GM21619 (cell line): Measurements from ENCODE around the gene KRT7.

Experiments
- ATAC-seq: cut with Tn5 transposase; IDR thresholded peaks from one replicate; pipeline ENCODE4 v1.9.1; 2021; ENCODE audit not compliant: unreplicated experiment

KRT7 gene

DNA sequence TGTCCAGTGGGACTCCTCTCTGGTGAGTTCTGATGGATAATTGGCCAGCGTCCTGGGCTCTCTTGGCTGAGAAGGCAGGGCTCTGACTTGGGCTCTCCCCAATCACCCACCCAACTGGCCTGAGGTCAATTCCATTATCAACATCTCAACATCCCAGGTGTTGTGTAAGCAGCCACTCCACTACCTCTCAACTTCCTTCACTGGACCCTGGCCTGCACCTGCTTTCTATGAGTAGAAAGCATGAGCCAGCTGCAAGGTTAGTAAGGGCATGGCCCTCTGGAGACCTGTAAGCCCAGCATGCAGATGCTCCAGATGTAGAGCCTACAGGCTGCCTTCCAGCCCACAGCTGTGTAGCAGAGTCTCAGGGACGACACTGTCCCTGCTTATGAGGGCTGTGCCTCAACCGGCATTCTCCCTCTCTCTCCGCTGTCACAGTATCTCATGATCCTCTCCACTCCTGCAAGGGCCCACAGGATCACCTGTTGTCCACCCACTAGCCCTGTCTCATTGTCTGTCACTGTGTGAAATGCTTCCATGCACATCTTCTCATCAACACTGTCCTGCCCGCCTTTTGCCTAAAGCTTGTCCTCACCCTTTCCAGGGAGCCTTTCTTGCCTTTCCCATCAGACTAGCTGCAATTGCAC, 63.7 kb downstream of the KRT7 start:
- ATAC-seq, result no peak
